ENCODE results near the gene TOP1. TPM values are rescaled to one million over a fixed set of nuclear protein-coding genes. Genes with fewer than 3 reads are reported as not detected.

TOP1 gene
- total and polyA plus RNA-seq, 3 experiments from 2014 or later, result 15.0 to 103 (median 98.5) TPM

- no peak for DNase-seq
- Histone ChIP-seq H3K36me3 (ENCODE audit: insufficient read depth, low read length) (peaks cover 94% of the 10 kb centered on the region), H3K9me3 (ENCODE audit: low read length) (no peaks in the 10 kb centered on the region), H3K4me1 (ENCODE audit: insufficient read depth, low read length) (peaks cover 14% of the 10 kb centered on the region), H3K4me3 (ENCODE audit: low read length) (no peak overlapping the region), H3K27ac (ENCODE audit: low read depth, low read length) (no peak overlapping the region), H3K27me3 (ENCODE audit: insufficient read depth, low read length, poor library complexity, severe bottlenecking) (no peaks in the 10 kb centered on the region)
- Mint-ChIP-seq H3K27me3 (no peaks in the 10 kb centered on the region), H3K4me1 (peaks cover 39 to 48% (median 47%) of the 10 kb centered on the region in 3 donors), H3K27ac (peak overlapping the region; percentile 44 to 98 (median 79)), H3K4me3 (no peak overlapping the region), H3K36me3 (peaks cover 8 to 99% (median 27%) of the 10 kb centered on the region in 3 donors), H3K9me3 (no peaks in the 10 kb centered on the region)
- POLR2A ChIA-PET, result interaction anchor here (0.7 to 1.2 kb wide), 2 partner anchors 16 to 35 kb away, joined by 3 to 7 read pairs; no protein-coding TSS in a partner anchor
- CTCF ChIA-PET, result interaction anchor here (2.3 to 4.8 kb wide), 2 partner anchors 13 to 35 kb away, joined by 10 to 23 read pairs; no protein-coding TSS in a partner anchor
Observed at GRCh38 chr20:41170386-41171105, 141.9 kb downstream of the TOP1 start.

DNA sequence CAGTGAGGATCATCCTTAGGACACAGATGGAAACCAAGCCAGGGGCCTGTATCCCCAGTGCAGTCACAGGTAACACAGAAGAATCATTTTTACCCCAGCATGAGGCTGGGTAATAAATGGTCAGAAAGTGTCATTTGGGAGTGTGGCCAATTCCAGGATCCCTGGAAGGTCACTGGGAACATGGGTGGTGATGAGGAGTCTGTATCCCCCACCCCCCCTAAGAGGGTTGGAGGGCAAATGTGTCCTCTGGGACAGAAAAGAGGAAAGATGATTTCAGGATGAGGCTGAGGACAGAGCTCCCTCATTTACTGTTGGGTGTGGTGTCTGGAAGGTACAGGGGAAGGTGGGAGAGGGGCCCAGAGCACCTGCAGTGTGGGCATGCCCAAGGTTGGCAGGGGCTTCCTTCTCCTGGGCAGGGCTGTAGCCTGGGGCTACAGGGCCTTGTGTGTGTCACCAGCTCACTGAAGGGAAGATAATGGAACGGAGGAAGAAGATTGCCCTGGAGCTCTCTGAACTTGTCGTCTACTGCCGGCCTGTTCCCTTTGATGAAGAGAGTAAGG lies 143.2 kb downstream of the TOP1 start:
- Histone ChIP-seq H3K4me1 (ENCODE audit: insufficient read depth, low read length) (peaks cover 9% of the 10 kb centered on the region), H3K27me3 (ENCODE audit: insufficient read depth, low read length, poor library complexity, severe bottlenecking) (no peaks in the 10 kb centered on the region), H3K36me3 (ENCODE audit: insufficient read depth, low read length) (peaks cover 82% of the 10 kb centered on the region), H3K4me3 (ENCODE audit: low read length) (no peak overlapping the region), H3K9me3 (ENCODE audit: low read length) (no peaks in the 10 kb centered on the region), H3K27ac (ENCODE audit: low read depth, low read length) (no peak overlapping the region)
- H3K4me1 Mint-ChIP-seq, result peaks cover 36 to 46% (median 40%) of the 10 kb centered on the region in 3 donors
- H3K9me3 Mint-ChIP-seq, result no peaks in the 10 kb centered on the region
- POLR2A ChIA-PET, result interaction anchor here (1.6 kb wide), 1 partner anchor 30 kb away, joined by 5 read pairs; no protein-coding TSS in a partner anchor
- CTCF ChIA-PET, result interaction anchor here (0.9 to 3.6 kb wide), 9 partner anchors 9 to 169 kb away, joined by 3 to 49 read pairs (median 20); partner anchors contain the start of gene LPIN3
- no peak overlapping the region for H3K4me3 Mint-ChIP-seq
- DNase-seq, result no peak
- peaks cover 4 to 99% (median 25%) of the 10 kb centered on the region in 3 donors for H3K36me3 Mint-ChIP-seq
- no peaks in the 10 kb centered on the region for H3K27me3 Mint-ChIP-seq
- H3K27ac Mint-ChIP-seq, result peak overlapping the region; percentile 8 to 98 (median 85)

- ChIA-PET POLR2A (interaction anchor here (0.7 to 1.6 kb wide), 3 partner anchors 30 to 168 kb away, joined by 3 to 5 read pairs (median 5); partner anchors contain the start of gene LPIN3), CTCF (interaction anchor here (0.6 to 3.6 kb wide), 23 partner anchors 8 to 209 kb away, joined by 3 to 49 read pairs (median 5); partner anchors contain the start of gene LPIN3)
- H3K4me3 Mint-ChIP-seq, result no peak overlapping the region
- Histone ChIP-seq H3K9me3 (ENCODE audit: low read length) (no peaks in the 10 kb centered on the region), H3K4me3 (ENCODE audit: low read length) (no peak overlapping the region), H3K27ac (ENCODE audit: low read depth, low read length) (no peak overlapping the region), H3K27me3 (ENCODE audit: insufficient read depth, low read length, poor library complexity, severe bottlenecking) (no peaks in the 10 kb centered on the region), H3K36me3 (ENCODE audit: insufficient read depth, low read length) (peaks cover 75% of the 10 kb centered on the region), H3K4me1 (ENCODE audit: insufficient read depth, low read length) (peaks cover 4% of the 10 kb centered on the region)
- DNase-seq, result no peak
- H3K27me3 Mint-ChIP-seq, result no peaks in the 10 kb centered on the region
- peaks cover 0 to 97% (median 22%) of the 10 kb centered on the region in 3 donors for H3K36me3 Mint-ChIP-seq
- no peaks in the 10 kb centered on the region for H3K9me3 Mint-ChIP-seq
- H3K27ac Mint-ChIP-seq, result peak overlapping the region; percentile 72 to 98 (median 82)
- peaks cover 29 to 39% (median 33%) of the 10 kb centered on the region in 3 donors for H3K4me1 Mint-ChIP-seq
Observed at GRCh38 chr20:41172296-41173140, 143.9 kb downstream of the TOP1 start.

DNA sequence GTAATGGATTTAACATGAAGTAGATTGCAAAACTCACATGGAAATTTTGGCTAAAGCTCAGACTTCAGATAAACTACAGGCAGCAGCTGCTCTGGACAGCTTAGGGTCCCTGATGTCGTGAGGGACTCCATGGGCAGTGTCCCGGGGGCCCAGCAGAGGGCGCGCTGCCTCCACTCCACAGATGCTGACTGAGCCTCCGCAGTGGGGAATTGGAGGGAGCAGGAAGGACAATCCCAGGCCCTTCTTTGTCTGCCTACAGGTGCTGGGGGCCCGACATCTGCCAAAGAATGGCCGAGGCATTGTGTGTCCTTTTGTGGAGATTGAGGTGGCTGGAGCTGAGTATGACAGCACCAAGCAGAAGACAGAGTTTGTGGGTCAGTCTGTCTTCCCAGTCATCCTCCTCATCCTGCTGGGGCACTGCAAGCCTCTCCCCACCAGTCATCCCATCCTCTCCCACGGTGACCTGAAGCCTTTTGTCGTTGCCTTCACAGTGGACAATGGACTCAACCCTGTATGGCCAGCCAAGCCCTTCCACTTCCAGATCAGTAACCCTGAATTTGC lies 144.6 kb downstream of the TOP1 start:
- H3K9me3 Mint-ChIP-seq, result no peaks in the 10 kb centered on the region
- CTCF ChIA-PET, result interaction anchor here (0.7 to 3.6 kb wide), 21 partner anchors 8 to 210 kb away, joined by 3 to 49 read pairs (median 6); partner anchors contain the start of gene LPIN3
- H3K4me3 Mint-ChIP-seq, result no peak overlapping the region
- Histone ChIP-seq H3K4me1 (ENCODE audit: insufficient read depth, low read length) (no peaks in the 10 kb centered on the region), H3K36me3 (ENCODE audit: insufficient read depth, low read length) (peaks cover 68% of the 10 kb centered on the region), H3K4me3 (ENCODE audit: low read length) (no peak overlapping the region), H3K27ac (ENCODE audit: low read depth, low read length) (no peak overlapping the region), H3K27me3 (ENCODE audit: insufficient read depth, low read length, poor library complexity, severe bottlenecking) (no peaks in the 10 kb centered on the region), H3K9me3 (ENCODE audit: low read length) (no peaks in the 10 kb centered on the region)
- DNase-seq, result peak; percentile 43 to 69 (median 49)
- peaks cover 0 to 96% (median 22%) of the 10 kb centered on the region in 3 donors for H3K36me3 Mint-ChIP-seq
- POLR2A ChIA-PET, result interaction anchor here (0.7 to 1.6 kb wide), 3 partner anchors 31 to 167 kb away, joined by 3 to 5 read pairs (median 5); partner anchors contain the start of gene LPIN3
- H3K27me3 Mint-ChIP-seq, result no peaks in the 10 kb centered on the region
- H3K4me1 Mint-ChIP-seq, result peaks cover 25 to 32% (median 28%) of the 10 kb centered on the region in 3 donors
- peak overlapping the region; percentile 57 to 98 (median 82) for H3K27ac Mint-ChIP-seq

DNA sequence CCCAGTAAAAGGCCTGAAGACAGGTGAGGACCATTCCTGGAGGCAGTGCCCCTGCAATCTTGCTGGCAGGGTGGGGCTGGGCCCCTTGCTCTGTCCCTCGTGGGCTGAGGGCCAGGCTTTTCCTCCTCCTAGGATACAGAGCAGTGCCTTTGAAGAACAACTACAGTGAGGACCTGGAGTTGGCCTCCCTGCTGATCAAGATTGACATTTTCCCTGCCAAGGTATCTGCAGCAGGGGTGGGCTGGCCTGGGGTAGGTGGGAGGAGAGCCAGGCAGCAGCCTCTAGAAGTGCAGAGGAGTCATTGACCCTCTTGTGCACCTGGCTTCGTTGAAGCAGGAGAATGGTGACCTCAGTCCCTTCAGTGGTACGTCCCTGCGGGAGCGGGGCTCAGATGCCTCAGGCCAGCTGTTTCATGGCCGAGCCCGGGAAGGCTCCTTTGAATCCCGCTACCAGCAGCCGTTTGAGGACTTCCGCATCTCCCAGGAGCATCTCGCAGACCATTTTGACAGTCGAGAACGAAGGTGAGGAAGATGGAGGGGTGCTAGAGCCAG lies 145.2 kb downstream of the TOP1 start:
- H3K27me3 Mint-ChIP-seq, result no peaks in the 10 kb centered on the region
- H3K4me3 Mint-ChIP-seq, result no peak overlapping the region
- Histone ChIP-seq H3K36me3 (ENCODE audit: insufficient read depth, low read length) (peaks cover 61% of the 10 kb centered on the region), H3K9me3 (ENCODE audit: low read length) (no peaks in the 10 kb centered on the region), H3K4me1 (ENCODE audit: insufficient read depth, low read length) (no peaks in the 10 kb centered on the region), H3K27ac (ENCODE audit: low read depth, low read length) (no peak overlapping the region), H3K4me3 (ENCODE audit: low read length) (no peak overlapping the region), H3K27me3 (ENCODE audit: insufficient read depth, low read length, poor library complexity, severe bottlenecking) (no peaks in the 10 kb centered on the region)
- peak overlapping the region in 5 of 8 donors; percentile 32 to 98 (median 57) for H3K27ac Mint-ChIP-seq
- ChIA-PET CTCF (interaction anchor here (0.9 to 3.6 kb wide), 14 partner anchors 8 to 169 kb away, joined by 3 to 49 read pairs (median 10); partner anchors contain the start of gene LPIN3), POLR2A (no interaction called here)
- no peak for DNase-seq
- no peaks in the 10 kb centered on the region for H3K9me3 Mint-ChIP-seq
- H3K36me3 Mint-ChIP-seq, result peaks cover 0 to 90% (median 22%) of the 10 kb centered on the region in 3 donors
- peaks cover 25 to 35% (median 28%) of the 10 kb centered on the region in 3 donors for H3K4me1 Mint-ChIP-seq

Other genes starting within 250 kb of the TOP1 start
- 100 to 1,000 TPM; 104 to 108 TPM for gene PLCG1, start 108.7 kb downstream of the TOP1 start, total RNA-seq
- gene PLCG1, start 108.7 kb downstream of the TOP1 start, polyA plus RNA-seq, result 73.5 TPM

All from CD8-positive, alpha-beta memory T cell (primary cell).